NCI-H774 (cell line): ENCODE results near the gene MCTS1.
"Not testable (repeated sequence)": the region's sequence is repeated elsewhere in the genome, so short reads cannot be mapped to it uniquely, and the experiment has no call there.

Experiments used
- DNase-seq: peaks from one replicate; lab custom pipeline; 2025; lab: John Stamatoyannopoulos, UW

Gene MCTS1

DNA sequence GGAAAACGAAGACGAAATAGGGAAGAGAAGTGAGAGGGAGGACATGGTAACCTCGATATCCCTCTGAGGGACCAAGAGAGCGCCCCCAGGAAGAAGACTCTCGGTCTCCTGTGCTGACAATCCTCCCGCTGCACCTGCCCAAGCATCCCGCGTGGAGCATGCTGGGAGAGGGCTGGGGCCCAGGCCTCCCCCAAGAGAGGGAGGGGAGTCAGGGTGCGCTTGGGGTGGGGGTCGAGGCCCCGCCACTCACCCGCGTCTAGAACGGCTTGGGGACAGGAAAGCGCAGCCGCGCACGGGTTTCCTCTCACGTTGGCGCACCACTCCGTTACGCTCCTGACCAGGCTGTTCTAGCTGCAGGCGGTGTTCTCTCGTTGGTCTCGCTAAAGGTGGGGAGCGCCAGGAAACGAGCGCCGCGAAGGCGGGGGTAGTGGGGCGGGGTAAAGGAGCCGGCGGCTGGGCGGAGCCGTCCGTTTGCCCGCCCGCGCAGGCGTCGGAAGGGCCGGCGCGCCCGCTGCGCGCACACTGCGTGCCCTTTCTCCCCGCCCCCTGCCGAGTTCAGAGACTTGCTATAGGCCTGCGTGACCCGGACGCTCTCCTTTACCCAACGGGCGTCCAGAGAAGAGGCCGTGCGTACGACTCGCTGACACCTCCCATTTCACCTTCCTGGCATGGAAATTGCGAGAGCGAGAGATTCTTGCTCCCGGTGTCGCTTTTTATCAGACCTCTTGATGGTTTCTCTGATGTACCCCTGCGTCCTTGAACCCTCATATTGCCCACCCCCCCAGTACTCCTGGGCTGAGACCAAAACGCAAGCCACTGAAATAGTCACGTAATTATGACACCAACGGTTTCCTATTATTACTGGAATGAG is 26.0 kb downstream of the MCTS1 start, which contains the start of gene C1GALT1C1:
C1GALT1C1 (minus strand) TSS at position 388 of the 871 bp plus-strand sequence. CDS start 2,888 bp downstream, outside the sequence.
- DNase-seq = peak; percentile 98

DNA sequence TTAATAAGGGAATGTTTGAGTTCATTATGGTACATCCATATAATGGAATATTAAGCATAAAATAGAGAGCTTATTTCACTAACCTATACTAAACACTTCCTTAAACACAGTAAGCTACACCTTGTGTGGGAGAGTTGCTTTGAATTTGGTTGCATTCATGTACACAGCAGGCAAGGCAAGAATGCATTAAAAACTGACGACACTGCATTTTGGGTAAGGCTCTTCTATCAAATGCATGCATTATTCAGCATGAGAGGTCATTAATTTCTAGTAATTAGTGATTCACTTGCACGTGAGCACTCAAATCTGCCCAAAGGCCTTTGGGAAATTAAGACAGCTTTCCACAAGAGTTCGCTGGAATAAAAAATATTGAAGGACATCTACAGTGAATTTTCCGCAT is 34.7 kb downstream of the MCTS1 start:
- DNase-seq = no peak

DNA sequence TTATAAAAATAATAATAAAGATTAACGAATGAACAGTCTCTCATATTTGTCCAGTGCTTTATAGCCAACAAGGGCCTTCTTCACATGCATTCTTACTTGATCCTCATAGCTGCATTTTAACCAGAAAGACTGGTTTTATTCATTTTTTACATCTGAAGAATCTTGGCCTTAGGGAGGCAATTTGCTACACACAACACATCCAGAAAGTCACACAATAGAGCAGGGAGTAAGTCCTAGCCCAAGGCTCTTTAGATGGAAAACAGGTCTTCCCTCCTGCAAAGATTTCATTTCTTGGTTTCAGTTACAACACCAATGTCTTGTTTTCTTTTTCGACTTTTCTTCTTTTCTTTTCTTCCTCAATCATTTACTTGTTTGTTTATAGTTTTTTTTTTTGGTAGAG is 39.0 kb downstream of the MCTS1 start:
- no peak for DNase-seq

DNA sequence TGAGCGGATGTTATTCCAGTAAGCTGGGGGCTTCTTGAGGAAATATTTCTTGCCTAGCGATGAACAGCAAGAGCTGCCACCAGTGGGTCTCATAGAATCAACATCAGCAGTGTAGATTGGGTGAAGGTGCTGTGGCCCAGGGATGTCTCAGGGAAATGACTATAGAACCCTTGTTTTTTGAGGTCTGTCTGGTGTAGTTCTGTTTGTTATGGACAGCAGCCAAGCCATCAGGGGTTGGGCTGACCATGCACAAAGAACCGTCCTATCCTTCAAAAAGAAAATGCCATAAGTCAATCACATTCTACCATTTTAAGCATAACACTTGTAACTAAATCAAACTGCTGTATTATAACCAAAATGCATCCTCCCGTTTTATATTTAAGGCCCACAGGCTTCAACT is 43.2 kb downstream of the MCTS1 start:
- no peak for DNase-seq

DNA sequence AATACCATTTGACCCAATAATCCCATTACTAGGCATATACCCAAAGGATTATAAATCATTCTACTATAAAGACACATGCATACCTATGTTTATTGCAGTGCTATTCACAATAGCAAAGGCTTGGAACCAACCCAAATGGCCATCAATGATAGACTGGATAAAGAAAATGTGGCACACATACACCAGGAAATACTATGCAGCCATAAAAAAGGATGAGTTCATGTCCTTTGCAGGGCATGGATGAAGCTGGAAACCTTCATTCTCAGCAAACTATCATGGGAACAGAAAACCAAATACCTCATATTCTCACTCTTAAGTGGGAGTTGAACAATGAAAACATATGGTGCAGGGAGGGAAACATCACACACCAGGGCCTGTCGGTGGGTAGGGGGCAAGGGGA is 48.4 kb downstream of the MCTS1 start:
- not testable (repeated sequence) for DNase-seq

DNA sequence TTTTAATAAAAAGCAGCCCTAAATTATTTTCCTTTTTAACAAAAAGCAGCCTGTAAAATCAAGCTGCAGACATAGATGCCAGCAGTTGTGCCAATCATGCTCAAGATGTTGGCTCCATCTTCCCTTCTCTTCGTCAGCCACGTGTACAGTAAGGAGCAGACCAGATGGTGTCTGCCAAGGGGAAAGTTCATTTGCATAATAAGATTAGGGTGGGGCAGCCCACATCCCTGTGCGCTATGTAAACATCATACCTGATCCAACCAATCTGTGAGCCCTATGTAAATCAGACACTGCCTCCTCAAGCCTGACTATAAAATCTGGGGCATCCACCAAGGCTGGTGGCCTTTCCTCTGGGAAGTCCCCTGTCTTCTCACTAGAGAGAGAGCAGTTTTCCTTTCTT is 49.1 kb downstream of the MCTS1 start:
- DNase-seq = no peak

DNA sequence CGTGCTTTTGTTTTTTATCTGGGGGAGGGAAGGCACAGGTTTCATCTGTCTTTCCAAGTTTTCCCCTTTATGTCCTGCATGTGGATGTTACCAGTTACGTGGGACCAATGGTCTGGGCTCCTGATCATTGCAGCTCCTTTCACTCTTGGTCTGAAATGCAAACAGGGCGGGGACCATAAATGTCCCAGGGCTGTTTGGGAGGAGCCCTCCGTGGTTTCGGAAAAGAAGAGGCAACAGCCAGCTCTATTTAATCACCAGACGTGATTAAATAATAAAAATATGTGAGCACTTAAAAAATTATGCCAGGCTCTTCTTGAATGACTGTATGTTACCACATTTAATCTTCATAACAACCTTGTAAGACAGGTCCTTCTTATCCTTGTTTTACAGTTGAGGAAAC is 56.7 kb downstream of the MCTS1 start:
- no peak for DNase-seq
